ENCODE results near the gene ORC2. TPM values are rescaled to one million over a fixed set of nuclear protein-coding genes. Genes with fewer than 3 reads are reported as not detected.
A peak's percentile ranks its signal among the peaks of the same experiment; 100 is the strongest.

Gene ORC2
- total RNA-seq (10 to 100 TPM; 18.4 to 20.1 TPM), polyA plus RNA-seq (ENCODE audit: insufficient read length in 2 of 2) (10 to 100 TPM; 12.1 to 18.6 TPM)
- long read RNA-seq, donor 1, full-length matches to known transcripts, result 3 of 3 reads
- long read RNA-seq, donor 1, partial matches to known transcripts, result 0 of 3 reads
- long read RNA-seq, donor 1, other reads (novel, unspliced or antisense), result 0 of 3 reads
- long read RNA-seq, donor 2, result 0 reads
- long read RNA-seq, donor 3, full-length matches to known transcripts, result 1 of 1 reads
- long read RNA-seq, donor 3, partial matches to known transcripts, result 0 of 1 reads
- long read RNA-seq, donor 3, other reads (novel, unspliced or antisense), result 0 of 1 reads
- long read RNA-seq, donor 4, full-length matches to known transcripts, result 4 of 4 reads
- long read RNA-seq, donor 4, partial matches to known transcripts, result 0 of 4 reads
- long read RNA-seq, donor 4, other reads (novel, unspliced or antisense), result 0 of 4 reads

- H3K36me3 ChIP-seq (ENCODE audit: control insufficient read depth, insufficient read depth, low read length), result no peaks in the 10 kb centered on the region
- DNase-seq (ENCODE audit: low read depth in 4 of 6, low spot score in 6 of 6), result peak; percentile 89 to 99 (median 95)
- peak within 1 kb of the TSS; percentile 80 for H3K27ac ChIP-seq (ENCODE audit: low read depth, low read length)
- no peaks in the 10 kb centered on the region for H3K27me3 ChIP-seq (ENCODE audit: control insufficient read depth, insufficient read depth, low read length)
- H3K4me1 ChIP-seq (ENCODE audit: control insufficient read depth, insufficient read depth, low read length), result no peaks in the 10 kb centered on the region
- WGBS (ENCODE audit: insufficient coverage), result under 1% methylated on average over 60 of the region's 61 CpGs
- H3K9me3 ChIP-seq (ENCODE audit: control insufficient read depth, insufficient read depth, low read length), result no peaks in the 10 kb centered on the region
- H3K4me3 ChIP-seq (ENCODE audit: low read depth, low read length), result peak within 1 kb of the TSS; percentile 99
These were observed at the start of gene ORC2 for GRCh38 chr2:200963124-200963917. Gene ORC2, minus strand, starts transcription at chr2:200963660. Its CDS starts 5,537 bp downstream, at chr2:200958123.

GRCh38 chr2:201008296-201008829, 44.9 kb upstream of the ORC2 start:
- H3K27ac ChIP-seq (ENCODE audit: low read depth, low read length), result no peak overlapping the region
- H3K4me1 ChIP-seq (ENCODE audit: control insufficient read depth, insufficient read depth, low read length), result no peaks in the 10 kb centered on the region
- H3K9me3 ChIP-seq (ENCODE audit: control insufficient read depth, insufficient read depth, low read length), result no peaks in the 10 kb centered on the region
- no peak overlapping the region for H3K4me3 ChIP-seq (ENCODE audit: low read depth, low read length)
- DNase-seq (ENCODE audit: low read depth in 4 of 6, low spot score in 6 of 6), result no peak
- H3K36me3 ChIP-seq (ENCODE audit: control insufficient read depth, insufficient read depth, low read length), result peaks cover 14% of the 10 kb centered on the region
- no peaks in the 10 kb centered on the region for H3K27me3 ChIP-seq (ENCODE audit: control insufficient read depth, insufficient read depth, low read length)
- WGBS (ENCODE audit: insufficient coverage), result no CpG with 5 or more reads among the region's 2 CpGs

GRCh38 chr2:201007584-201007998, 44.1 kb upstream of the ORC2 start:
- 83% methylated on average over 1 of the region's 3 CpGs for WGBS (ENCODE audit: insufficient coverage)
- Histone ChIP-seq H3K4me1 (ENCODE audit: control insufficient read depth, insufficient read depth, low read length) (no peaks in the 10 kb centered on the region), H3K27me3 (ENCODE audit: control insufficient read depth, insufficient read depth, low read length) (no peaks in the 10 kb centered on the region), H3K9me3 (ENCODE audit: control insufficient read depth, insufficient read depth, low read length) (no peaks in the 10 kb centered on the region), H3K36me3 (ENCODE audit: control insufficient read depth, insufficient read depth, low read length) (peaks cover 20% of the 10 kb centered on the region), H3K27ac (ENCODE audit: low read depth, low read length) (no peak overlapping the region), H3K4me3 (ENCODE audit: low read depth, low read length) (no peak overlapping the region)
- peak in 1 of 6 donors; percentile 8 for DNase-seq (ENCODE audit: low read depth in 4 of 6, low spot score in 6 of 6)

- Histone ChIP-seq H3K27ac (ENCODE audit: low read depth, low read length) (no peak overlapping the region), H3K36me3 (ENCODE audit: control insufficient read depth, insufficient read depth, low read length) (peaks cover 18% of the 10 kb centered on the region), H3K9me3 (ENCODE audit: control insufficient read depth, insufficient read depth, low read length) (no peaks in the 10 kb centered on the region), H3K4me1 (ENCODE audit: control insufficient read depth, insufficient read depth, low read length) (no peaks in the 10 kb centered on the region), H3K4me3 (ENCODE audit: low read depth, low read length) (no peak overlapping the region), H3K27me3 (ENCODE audit: control insufficient read depth, insufficient read depth, low read length) (no peaks in the 10 kb centered on the region)
- no peak for DNase-seq (ENCODE audit: low read depth in 4 of 6, low spot score in 6 of 6)
These were observed 43.2 kb upstream of the ORC2 start for GRCh38 chr2:201006704-201007103.

GRCh38 chr2:201004370-201004769, 40.9 kb upstream of the ORC2 start:
- no peaks in the 10 kb centered on the region for H3K27me3 ChIP-seq (ENCODE audit: control insufficient read depth, insufficient read depth, low read length)
- DNase-seq (ENCODE audit: low read depth in 4 of 6, low spot score in 6 of 6), result no peak
- H3K36me3 ChIP-seq (ENCODE audit: control insufficient read depth, insufficient read depth, low read length), result peaks cover 24% of the 10 kb centered on the region
- H3K9me3 ChIP-seq (ENCODE audit: control insufficient read depth, insufficient read depth, low read length), result no peaks in the 10 kb centered on the region
- no peaks in the 10 kb centered on the region for H3K4me1 ChIP-seq (ENCODE audit: control insufficient read depth, insufficient read depth, low read length)
- H3K27ac ChIP-seq (ENCODE audit: low read depth, low read length), result no peak overlapping the region
- 90% methylated on average over 3 of the region's 3 CpGs for WGBS (ENCODE audit: insufficient coverage)
- no peak overlapping the region for H3K4me3 ChIP-seq (ENCODE audit: low read depth, low read length)

- no CpG with 5 or more reads among the region's 3 CpGs for WGBS (ENCODE audit: insufficient coverage)
- H3K36me3 ChIP-seq (ENCODE audit: control insufficient read depth, insufficient read depth, low read length), result peaks cover 22% of the 10 kb centered on the region
These were observed 29.6 kb upstream of the ORC2 start for GRCh38 chr2:200993097-200993496.

GRCh38 chr2:200987137-200987536, 23.7 kb upstream of the ORC2 start:
- no peaks in the 10 kb centered on the region for H3K27me3 ChIP-seq (ENCODE audit: control insufficient read depth, insufficient read depth, low read length)
- no peak for DNase-seq (ENCODE audit: low read depth in 4 of 6, low spot score in 6 of 6)
- no peak overlapping the region for H3K27ac ChIP-seq (ENCODE audit: low read depth, low read length)
- H3K36me3 ChIP-seq (ENCODE audit: control insufficient read depth, insufficient read depth, low read length), result peaks cover 27% of the 10 kb centered on the region
- H3K4me1 ChIP-seq (ENCODE audit: control insufficient read depth, insufficient read depth, low read length), result no peaks in the 10 kb centered on the region
- H3K4me3 ChIP-seq (ENCODE audit: low read depth, low read length), result no peak overlapping the region
- no peaks in the 10 kb centered on the region for H3K9me3 ChIP-seq (ENCODE audit: control insufficient read depth, insufficient read depth, low read length)
- WGBS (ENCODE audit: insufficient coverage), result 78% methylated on average over 6 of the region's 8 CpGs

More at GRCh38 chr2:200993097-200993496, 29.6 kb upstream of the ORC2 start:
- H3K27ac ChIP-seq (ENCODE audit: low read depth, low read length), result no peak overlapping the region
- no peak overlapping the region for H3K4me3 ChIP-seq (ENCODE audit: low read depth, low read length)
- no peaks in the 10 kb centered on the region for H3K4me1 ChIP-seq (ENCODE audit: control insufficient read depth, insufficient read depth, low read length)
- H3K27me3 ChIP-seq (ENCODE audit: control insufficient read depth, insufficient read depth, low read length), result no peaks in the 10 kb centered on the region
- no peaks in the 10 kb centered on the region for H3K9me3 ChIP-seq (ENCODE audit: control insufficient read depth, insufficient read depth, low read length)
- no peak for DNase-seq (ENCODE audit: low read depth in 4 of 6, low spot score in 6 of 6)

GRCh38 chr2:200985799-200986198, 22.3 kb upstream of the ORC2 start:
- no peak overlapping the region for H3K27ac ChIP-seq (ENCODE audit: low read depth, low read length)
- peaks cover 29% of the 10 kb centered on the region for H3K36me3 ChIP-seq (ENCODE audit: control insufficient read depth, insufficient read depth, low read length)
- H3K27me3 ChIP-seq (ENCODE audit: control insufficient read depth, insufficient read depth, low read length), result no peaks in the 10 kb centered on the region
- H3K4me1 ChIP-seq (ENCODE audit: control insufficient read depth, insufficient read depth, low read length), result no peaks in the 10 kb centered on the region
- no CpG with 5 or more reads among the region's 2 CpGs for WGBS (ENCODE audit: insufficient coverage)
- H3K4me3 ChIP-seq (ENCODE audit: low read depth, low read length), result no peak overlapping the region
- no peak for DNase-seq (ENCODE audit: low read depth in 4 of 6, low spot score in 6 of 6)
- no peaks in the 10 kb centered on the region for H3K9me3 ChIP-seq (ENCODE audit: control insufficient read depth, insufficient read depth, low read length)

- Histone ChIP-seq H3K27ac (ENCODE audit: low read depth, low read length) (no peak overlapping the region), H3K9me3 (ENCODE audit: control insufficient read depth, insufficient read depth, low read length) (no peaks in the 10 kb centered on the region), H3K36me3 (ENCODE audit: control insufficient read depth, insufficient read depth, low read length) (peaks cover 9% of the 10 kb centered on the region), H3K27me3 (ENCODE audit: control insufficient read depth, insufficient read depth, low read length) (no peaks in the 10 kb centered on the region), H3K4me3 (ENCODE audit: low read depth, low read length) (no peak overlapping the region), H3K4me1 (ENCODE audit: control insufficient read depth, insufficient read depth, low read length) (no peaks in the 10 kb centered on the region)
- no peak for DNase-seq (ENCODE audit: low read depth in 4 of 6, low spot score in 6 of 6)
These were observed 13.2 kb upstream of the ORC2 start for GRCh38 chr2:200976710-200977109.

Measured in spinal cord (tissue), 10 donors.